Prostate gland (tissue), 2 donors: ENCODE data around the gene EBF3.

Experiments
- POLR2A ChIP-seq: fragments of 450-650 bp; IDR thresholded peaks from one replicate; pipeline ENCODE4 v1.6.1; 2016; ENCODE audit warnings: antibody characterized with exemption, mild to moderate bottlenecking
- POLR2AphosphoS5 ChIP-seq: sonication (generic); formaldehyde crosslinking; IDR thresholded peaks from one replicate; pipeline ENCODE4 v1.6.1; 2017; ENCODE audit warnings: antibody characterized with exemption
- TF ChIP-seq, protein P1 (sequence below), 4 experiments: fragments of 200-600 bp in 2 of 4; fragments of 450-650 bp in 2 of 4; sonication (generic) in 2 of 4; IDR thresholded peaks; 1 replicate in 3 of 4; 2 replicates in 1 of 4; pipeline ENCODE4 v1.5.1; 2016 to 2019; ENCODE audit warnings: antibody characterized with exemption in 4 of 4, mild to moderate bottlenecking in 2 of 4, moderate library complexity in 2 of 4

DNA sequence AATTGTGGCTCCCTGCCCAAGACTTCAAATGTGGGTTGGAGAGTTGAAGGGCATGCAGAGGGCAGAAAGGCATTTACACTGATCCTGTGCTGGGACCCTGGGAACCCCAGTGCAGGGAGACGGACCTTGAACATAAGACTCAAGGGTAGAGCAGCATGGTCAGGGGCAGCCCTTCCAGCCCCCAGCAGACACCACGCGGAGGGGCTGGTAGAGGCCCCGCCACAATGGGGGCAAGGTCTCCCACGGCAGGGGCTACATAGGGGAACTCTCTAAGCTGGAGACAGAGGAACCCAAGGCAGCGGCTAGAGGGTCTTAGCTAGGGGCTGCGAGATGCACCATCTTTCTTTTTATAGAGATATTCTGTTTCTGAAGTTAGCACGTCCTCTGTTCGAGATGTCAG lies 45.2 kb upstream of the EBF3 start:
- TF ChIP-seq, protein P1, sequence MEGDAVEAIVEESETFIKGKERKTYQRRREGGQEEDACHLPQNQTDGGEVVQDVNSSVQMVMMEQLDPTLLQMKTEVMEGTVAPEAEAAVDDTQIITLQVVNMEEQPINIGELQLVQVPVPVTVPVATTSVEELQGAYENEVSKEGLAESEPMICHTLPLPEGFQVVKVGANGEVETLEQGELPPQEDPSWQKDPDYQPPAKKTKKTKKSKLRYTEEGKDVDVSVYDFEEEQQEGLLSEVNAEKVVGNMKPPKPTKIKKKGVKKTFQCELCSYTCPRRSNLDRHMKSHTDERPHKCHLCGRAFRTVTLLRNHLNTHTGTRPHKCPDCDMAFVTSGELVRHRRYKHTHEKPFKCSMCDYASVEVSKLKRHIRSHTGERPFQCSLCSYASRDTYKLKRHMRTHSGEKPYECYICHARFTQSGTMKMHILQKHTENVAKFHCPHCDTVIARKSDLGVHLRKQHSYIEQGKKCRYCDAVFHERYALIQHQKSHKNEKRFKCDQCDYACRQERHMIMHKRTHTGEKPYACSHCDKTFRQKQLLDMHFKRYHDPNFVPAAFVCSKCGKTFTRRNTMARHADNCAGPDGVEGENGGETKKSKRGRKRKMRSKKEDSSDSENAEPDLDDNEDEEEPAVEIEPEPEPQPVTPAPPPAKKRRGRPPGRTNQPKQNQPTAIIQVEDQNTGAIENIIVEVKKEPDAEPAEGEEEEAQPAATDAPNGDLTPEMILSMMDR (IDR thresholded peaks at IDR 0.05), result no peak
- TF ChIP-seq POLR2A, result no peak
- no peak for TF ChIP-seq POLR2AphosphoS5
